HTR-8/SVneo (cell line): ENCODE measurements around the gene SYS1.
A peak's percentile ranks its signal among the peaks of the same experiment; 100 is the strongest.

ENCODE experiments used
- DNase-seq: peaks from one replicate; pipeline ENCODE4 v3.0.0; 2011; ENCODE audit warnings: low spot score, mixed read lengths; ENCODE audit not compliant: insufficient read length
- FAIRE-seq: peaks from 2 replicates; lab custom pipeline; 2011; peaks lifted over from hg19 to GRCh38; lab: Jason Lieb, UNC

The SYS1 gene

DNA sequence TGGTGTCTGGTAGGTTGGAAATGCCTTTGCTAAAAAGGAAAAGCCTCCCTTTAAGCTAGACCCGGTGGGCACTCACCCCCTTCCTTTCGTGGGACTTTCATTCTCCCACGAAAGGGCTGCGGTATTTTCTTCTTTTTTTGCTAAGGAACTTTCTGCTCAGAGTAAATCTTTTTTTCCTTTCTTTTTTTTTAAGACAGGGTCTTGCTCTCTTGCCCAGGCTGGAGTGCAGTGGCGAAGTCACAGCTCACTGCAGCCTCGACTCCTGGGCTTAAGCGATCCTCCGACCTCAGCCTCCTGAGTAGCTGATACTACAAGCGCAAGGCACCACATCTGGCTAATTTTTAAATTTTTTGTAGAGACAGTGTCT lies 11.1 kb downstream of the SYS1 start:
- FAIRE-seq (no peak), DNase-seq (no peak)

DNA sequence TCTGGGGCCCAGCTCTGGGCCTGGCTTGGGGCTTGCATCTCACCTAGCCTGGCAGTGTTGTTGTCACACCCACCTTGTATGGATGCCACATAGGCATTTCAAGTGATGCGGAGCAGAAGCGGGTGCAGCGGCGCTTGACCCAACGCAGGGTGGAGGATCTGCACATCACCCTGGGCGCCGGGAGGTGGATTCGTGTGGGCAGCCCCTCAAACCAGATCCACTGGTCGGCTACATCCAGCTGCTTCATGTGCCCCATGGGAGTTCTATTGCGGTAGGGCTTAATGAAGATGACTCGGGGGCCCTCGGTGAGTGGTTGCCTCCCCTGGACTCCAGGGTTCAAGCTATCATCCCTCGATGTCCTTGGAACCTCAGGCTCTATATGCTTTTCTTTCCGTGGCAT lies 12.0 kb downstream of the SYS1 start:
- no peak for DNase-seq
- no peak for FAIRE-seq

DNA sequence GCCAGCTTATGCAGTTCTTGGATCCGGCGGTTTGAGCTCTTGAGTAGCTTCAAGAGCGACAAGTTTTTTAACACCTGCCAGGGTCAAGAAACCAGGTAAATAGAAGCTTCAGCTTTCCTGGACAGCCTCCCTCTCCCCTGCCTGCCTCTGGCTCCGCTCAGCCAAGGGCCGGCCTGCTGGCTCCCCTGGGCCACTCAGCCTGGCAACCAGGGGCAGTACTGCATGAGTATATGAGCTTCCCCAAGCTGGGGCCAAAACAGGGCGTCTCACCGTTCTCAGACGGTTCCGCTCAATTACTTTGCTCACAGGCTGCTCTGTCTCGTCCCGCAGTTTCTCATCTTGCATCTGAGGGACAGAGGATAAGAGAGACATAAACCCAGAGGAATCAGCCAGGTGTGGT lies 14.3 kb downstream of the SYS1 start:
- no peak for DNase-seq
- FAIRE-seq: no peak

GRCh38 chr20:45378191-45378590 lies 15.2 kb downstream of the SYS1 start, which contains the start of gene TP53TG5:
Gene TP53TG5 (minus strand): TSS chr20:45378325. CDS start chr20:45378236, 89 bp downstream.
- no peak for DNase-seq
- FAIRE-seq: peak; percentile 9

- FAIRE-seq: no peak
- DNase-seq: no peak
These were observed 24.3 kb downstream of the SYS1 start for GRCh38 chr20:45387274-45387673.

DNA sequence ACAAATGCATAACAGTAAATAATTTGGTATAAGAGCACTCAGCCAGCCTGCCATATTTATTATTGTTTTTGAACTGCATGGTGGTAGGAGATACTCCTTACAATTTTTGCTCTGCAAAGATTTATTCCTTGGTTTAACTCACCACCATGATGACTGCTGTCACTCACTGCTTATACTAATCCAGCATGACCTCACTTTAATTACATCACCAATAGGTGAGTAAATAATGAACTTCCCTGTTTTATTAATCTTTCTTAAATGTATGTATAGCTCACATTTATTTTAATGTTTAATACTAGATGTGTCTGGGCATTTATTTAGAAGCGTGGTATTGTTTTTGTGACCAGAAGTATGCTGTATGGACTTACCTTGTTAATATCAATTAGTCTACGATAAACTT lies 28.0 kb downstream of the SYS1 start:
- DNase-seq (no peak), FAIRE-seq (peak; percentile 28)

DNA sequence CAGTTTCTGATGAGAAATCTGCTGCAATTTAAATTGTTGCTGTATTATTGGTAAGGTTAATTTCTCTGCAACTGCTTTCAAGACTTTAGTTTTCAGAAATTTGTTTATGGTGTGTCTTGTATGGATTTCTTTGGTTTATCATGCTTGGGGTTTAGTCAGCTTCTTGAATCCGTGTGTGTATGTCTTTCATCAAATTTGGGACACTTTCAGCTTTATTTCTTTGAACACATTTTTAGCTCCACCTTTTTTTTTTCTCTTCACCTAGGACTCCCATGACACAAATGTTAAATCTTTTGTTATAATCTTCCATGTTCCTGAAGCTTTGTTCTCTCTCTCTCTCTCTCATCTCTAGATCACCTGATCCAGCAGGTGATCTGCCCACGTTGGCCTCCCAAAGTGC lies 28.6 kb downstream of the SYS1 start:
- FAIRE-seq (no peak), DNase-seq (no peak)

GRCh38 chr20:45392733-45393132 lies 29.8 kb downstream of the SYS1 start:
- DNase-seq (no peak), FAIRE-seq (peak; percentile 59)

DNA sequence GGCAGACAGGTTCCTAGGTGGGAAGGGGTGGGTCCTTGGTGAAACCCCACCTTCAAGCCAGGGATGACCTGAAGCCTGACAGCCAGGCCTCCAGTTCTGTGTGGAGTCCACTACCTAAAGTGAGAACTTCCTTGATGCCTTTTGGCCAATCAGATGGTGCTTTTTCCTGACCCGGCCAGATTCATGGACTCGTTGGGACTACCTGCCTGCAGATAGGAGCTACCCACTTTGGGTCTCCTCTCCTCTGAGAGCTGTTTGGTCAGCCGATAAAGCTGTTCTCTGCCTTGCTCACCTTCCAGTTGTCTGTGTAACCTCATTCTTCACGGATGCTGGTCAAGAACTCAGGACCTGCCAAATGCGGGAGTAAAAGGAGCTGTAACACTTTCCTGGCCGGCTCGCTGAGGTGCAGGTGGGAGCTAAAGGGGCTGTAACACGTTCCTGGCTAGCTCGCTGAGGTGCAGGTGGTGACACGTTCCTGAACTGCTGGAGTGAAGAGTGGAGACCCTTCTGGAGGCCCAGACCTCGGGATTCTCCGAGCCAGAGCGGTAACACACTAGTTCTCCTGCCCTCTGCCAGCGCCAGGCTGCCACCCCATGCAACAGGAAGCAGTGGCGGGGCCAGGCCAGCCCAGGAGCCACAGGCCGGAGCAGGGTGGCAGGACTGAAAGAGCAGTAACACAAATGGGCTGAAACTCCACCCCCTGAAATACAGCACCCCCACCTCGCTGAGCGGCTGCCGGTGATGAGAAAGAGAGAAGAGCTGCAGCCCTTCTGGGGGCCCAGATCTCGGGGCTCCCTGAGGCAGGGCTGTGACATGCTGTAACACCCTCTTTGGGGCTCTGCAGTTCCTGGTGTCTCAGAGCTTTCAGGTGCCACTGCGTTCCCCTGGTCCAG lies 31.5 kb downstream of the SYS1 start:
- DNase-seq (no peak), FAIRE-seq (peak; percentile 88)

DNA sequence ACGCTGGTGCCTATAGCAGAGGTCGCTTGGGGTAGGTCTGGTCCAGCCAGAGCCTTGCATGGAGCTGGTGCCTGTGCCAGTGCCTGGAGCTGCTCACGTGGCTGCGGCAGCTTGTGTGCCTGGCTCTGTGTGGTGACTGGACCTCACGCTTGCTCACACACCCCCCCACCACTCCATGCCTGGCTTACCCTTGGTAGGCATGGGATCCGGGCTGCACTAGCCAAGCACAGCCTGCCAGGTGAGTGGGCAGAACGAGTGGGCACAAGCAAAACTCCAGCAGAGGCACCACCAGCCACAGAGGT lies 32.1 kb downstream of the SYS1 start:
- DNase-seq (no peak), FAIRE-seq (peak; percentile 92)

DNA sequence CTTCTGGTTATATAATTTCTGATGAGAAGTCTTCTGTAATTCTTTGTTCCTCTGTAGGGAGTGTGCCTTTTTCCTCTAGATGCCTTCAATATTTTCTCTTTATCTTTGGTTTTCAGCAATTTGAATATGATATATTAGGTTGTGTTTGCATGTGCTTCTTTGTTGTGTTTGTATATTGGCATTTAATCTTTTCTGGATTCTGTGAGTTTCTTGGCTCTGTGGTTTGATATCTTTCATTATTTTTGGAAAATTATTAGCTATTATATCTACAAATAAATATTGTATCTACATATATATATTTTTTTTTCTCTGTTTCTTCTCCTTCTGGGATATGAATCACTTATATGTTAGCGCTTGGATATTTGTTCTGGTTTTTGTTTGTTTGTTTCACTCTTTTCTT lies 36.1 kb downstream of the SYS1 start:
- DNase-seq (no peak), FAIRE-seq (no peak)

DNA sequence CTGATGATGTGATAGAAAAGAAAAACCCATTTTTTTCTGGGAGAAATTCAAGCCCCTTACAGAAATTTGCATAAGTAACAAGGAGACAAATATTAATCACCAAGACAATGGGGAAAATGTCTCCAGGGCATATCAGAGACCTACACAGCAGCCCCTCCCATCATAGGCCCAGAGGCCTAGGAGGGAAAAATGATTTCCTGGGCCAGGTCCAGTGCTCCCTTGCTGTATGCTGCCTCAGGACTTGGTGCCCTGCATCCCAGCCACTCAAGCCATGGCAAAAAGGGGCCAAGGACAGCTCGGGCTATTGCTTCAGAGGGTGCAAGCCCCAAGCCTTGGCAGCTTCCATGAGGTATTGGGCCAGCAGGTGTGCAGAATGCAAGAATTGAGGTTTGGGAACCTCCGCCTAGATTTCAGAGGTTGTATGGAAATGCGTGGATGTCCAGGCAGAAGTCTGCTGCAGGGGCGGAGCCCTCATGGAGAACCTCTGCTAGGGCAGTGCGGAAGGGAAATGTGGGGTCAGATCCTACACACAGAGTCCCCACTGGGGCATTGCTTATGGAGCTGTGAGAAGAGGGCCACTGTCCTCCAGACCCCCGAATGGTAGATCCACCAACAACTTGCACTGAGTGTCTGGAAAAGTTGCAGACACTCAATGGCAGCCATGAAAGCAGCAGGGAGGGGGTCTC lies 37.5 kb downstream of the SYS1 start:
- DNase-seq (no peak), FAIRE-seq (no peak)

GRCh38 chr20:45402946-45403345 lies 40.0 kb downstream of the SYS1 start:
- DNase-seq (no peak), FAIRE-seq (no peak)

DNA sequence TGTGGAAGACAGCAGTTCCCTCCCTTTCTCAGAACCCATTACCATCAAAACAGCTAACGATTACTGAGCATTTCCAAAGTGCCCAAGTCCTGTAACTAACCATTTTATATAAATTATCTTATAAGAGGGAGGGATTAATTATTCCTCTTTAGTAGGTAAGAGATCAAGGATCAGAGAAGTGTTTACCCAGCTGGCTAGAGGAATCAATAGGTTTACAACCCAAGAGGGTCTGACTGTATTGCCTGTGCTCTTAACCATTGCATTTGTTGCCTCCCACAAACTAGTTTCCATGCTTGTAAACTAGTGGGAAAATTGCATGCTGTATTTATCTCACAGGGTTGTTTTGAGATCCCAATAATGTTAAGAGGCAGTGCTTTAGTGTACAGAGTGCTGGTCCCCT lies 41.5 kb downstream of the SYS1 start:
- FAIRE-seq: no peak
- DNase-seq: no peak

DNA sequence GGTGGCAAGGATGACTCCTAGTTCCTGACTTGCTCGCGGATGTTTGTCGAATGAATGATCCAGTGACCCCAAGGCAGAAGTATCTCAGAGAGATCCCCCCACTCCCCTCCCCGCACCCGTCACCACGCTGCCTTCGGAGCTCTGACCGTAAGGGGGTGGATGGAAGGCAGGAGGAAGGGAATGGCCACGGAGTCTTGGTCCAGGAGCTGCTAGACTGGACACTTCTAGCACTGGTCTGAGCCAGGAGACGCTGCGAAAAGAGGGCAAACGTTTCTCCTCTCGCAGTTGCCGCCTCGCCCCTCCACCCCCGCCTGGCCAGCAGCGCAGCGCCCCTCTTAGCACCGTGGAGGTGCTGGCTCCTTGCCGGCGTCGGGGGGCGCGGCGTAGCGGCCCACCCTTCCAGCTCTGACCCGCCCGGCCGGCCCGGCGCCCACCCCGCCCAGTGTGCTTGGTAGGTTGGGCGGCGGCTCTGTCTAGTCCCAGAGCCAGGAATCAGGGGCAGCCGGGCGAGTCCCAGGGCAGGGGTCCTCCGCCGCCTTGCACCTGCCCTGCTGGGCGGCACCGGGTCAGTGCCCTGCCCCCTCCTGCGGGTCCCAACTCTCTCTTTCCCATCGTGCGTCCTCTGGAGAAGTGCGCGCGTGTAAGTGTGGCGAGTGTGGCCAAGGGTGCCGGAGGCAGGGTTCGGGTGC lies 42.8 kb downstream of the SYS1 start:
- FAIRE-seq (peak; percentile 97), DNase-seq (peak; percentile 84)

DNA sequence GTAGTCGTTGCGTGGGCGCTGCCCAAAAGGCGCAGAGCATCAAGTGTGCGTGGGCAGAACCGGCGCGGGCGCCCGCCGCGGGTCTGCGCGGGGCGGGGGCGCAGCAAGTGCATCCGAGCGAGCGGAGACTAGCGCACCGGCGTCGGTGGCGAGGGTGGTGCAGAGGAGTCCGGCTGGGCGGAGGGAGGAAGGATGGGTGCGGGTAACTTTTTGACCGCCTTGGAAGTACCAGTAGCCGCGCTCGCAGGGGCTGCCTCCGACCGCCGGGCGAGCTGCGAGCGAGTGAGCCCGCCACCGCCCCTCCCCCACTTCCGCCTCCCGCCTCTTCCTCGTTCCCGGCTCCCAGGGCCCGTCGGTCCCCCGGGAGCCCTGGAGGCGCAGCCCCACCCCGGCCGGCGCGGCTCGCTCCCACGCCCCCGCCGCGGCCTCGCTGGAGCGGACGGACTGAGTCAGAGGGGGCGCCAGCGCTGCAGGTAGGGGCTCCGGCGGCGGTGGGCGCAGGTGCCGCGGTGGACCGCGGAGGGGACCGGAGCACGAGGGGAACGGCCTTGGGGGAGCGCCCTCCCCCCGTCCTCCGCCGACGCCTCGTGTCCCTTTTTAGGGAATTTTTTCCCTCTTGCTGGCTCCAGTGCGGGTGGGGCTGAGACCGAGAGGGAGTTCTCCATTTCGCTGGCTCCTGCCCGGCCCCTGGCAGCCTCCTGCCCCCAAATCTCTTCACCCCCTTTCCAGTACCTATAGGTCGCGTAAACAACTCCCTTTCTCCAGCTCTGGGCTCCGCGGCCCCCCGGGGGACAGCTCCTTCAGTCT lies 43.5 kb downstream of the SYS1 start:
- DNase-seq: peak; percentile 84
- no peak for FAIRE-seq

DNA sequence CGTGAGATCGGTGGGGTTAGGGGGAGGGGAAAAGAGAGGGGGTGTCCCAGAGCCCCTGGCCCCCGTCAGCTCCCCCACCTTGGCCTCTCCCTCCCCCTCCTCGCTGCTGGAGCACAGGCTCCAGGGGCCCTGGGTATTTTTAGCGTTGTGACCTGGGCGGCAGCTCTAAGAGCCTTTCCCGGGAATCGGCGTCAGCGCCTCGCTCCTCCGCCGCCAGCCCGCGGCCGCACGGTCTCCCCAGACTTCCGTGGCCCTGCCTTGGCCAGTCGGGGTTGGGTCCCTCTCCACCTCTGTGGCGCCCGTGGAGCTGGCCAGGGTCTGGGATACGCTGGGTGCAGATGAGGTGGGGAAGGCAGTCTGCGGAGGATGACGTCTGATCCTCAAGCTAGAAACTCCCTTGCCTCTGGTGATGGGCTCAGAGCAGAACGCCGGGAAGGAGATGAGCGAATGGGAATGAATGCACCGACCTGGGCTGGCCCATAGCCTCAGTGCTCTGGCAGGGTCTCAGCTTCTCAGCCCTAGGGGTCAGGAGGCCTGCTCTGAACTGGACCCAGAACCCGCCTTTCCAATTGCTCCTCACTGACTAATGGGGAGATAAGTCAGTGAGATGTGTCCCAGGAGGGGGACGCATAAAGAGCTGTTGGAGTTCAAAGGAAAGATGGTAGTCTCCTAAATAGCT lies 44.2 kb downstream of the SYS1 start:
- peak; percentile 41 for DNase-seq
- FAIRE-seq: peak; percentile 90

GRCh38 chr20:45407783-45408645 lies 45.1 kb downstream of the SYS1 start, which contains the start of gene DBNDD2:
Gene DBNDD2 (plus strand): TSS chr20:45408289. CDS start chr20:45408468, 179 bp downstream.
- no peak for DNase-seq

More at GRCh38 chr20:45407783-45408645, 45.1 kb downstream of the SYS1 start, which contains the start of gene DBNDD2:
- no peak for FAIRE-seq
